ENCODE measurements around the gene PARP2.

DNA sequence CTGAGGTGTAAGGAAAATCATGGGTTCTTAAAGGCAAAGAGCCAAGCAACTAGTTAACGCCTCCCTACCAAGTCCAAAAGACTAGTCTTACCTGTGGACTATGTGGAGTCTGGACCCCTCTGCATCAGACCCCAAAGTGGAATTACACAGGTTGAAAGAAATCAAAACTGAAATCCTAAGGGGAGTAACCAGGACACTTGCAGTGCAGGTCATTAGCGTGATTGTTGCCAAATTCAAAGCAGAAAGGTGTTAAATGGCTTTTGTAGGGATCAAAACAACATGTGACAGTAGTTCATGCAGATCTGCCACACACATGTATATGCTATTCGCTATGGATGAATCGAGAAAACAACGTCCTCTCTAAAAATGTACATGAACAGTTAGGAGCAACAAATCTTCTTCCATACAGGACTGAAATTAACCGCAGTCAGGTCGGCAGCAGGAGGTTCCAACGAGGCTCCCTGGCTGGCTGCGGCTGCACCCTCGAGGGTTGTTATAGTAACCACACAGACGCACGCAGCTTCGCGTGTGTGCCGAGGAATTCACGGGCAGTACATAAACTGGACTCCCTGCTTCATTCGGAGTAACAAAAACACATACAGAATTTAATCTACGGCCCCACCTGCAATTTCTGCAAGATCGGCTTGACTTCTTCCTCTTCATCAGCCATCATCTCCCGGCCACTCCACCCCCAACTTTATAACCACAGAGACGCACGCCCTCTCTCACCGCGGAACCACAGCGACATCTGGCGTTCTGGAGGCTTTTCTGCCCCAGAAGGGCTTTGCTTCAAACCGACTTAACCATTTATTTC is 38.0 kb upstream of the PARP2 start, which contains the start of gene TTC5:
- TF ChIP-seq EZH2 (IDR thresholded peaks at IDR 0.05) (no peak), POLR2AphosphoS5 (IDR thresholded peaks at IDR 0.05; ENCODE audit: borderline replicate concordance, low read depth, low read length) (peak; percentile 84), FOXP2 (optimal IDR thresholded peaks at IDR 0.05; ENCODE audit: control extremely low read depth, extremely low read length, insufficient read depth) (no peak)

Measured in SK-N-MC (cell line).